ENCODE data around the gene ICAM5.

GRCh38 chr19:10334588-10335351 lies 45.0 kb downstream of the ICAM5 start:
- TF ChIP-seq POLR2AphosphoS5 (IDR thresholded peaks at IDR 0.05; ENCODE audit: low read depth, low read length) (peak; percentile 59; the same call in 1 of the 2 replicates), CTCF (IDR thresholded peaks at IDR 0.05) (no peak)

Measured in Panc1 (cell line).